ENCODE measurements around the gene PEX11A.

GRCh38 chr15:89724621-89725020, 34.1 kb upstream of the PEX11A start:
- TF ChIP-seq, protein P1, sequence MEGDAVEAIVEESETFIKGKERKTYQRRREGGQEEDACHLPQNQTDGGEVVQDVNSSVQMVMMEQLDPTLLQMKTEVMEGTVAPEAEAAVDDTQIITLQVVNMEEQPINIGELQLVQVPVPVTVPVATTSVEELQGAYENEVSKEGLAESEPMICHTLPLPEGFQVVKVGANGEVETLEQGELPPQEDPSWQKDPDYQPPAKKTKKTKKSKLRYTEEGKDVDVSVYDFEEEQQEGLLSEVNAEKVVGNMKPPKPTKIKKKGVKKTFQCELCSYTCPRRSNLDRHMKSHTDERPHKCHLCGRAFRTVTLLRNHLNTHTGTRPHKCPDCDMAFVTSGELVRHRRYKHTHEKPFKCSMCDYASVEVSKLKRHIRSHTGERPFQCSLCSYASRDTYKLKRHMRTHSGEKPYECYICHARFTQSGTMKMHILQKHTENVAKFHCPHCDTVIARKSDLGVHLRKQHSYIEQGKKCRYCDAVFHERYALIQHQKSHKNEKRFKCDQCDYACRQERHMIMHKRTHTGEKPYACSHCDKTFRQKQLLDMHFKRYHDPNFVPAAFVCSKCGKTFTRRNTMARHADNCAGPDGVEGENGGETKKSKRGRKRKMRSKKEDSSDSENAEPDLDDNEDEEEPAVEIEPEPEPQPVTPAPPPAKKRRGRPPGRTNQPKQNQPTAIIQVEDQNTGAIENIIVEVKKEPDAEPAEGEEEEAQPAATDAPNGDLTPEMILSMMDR (IDR thresholded peaks at IDR 0.05) = no peak
- no peak for TF ChIP-seq POLR2A (IDR thresholded peaks at IDR 0.05)
- no peak for TF ChIP-seq EP300 (IDR thresholded peaks at IDR 0.05)
- TF ChIP-seq POLR2AphosphoS5 (IDR thresholded peaks at IDR 0.05) = no peak

Measured in sigmoid colon (tissue), 4 donors.